ENCODE results near the gene KCNQ1OT1. TPM values are rescaled to one million over a fixed set of nuclear protein-coding genes. Genes with fewer than 3 reads are reported as not detected.

The KCNQ1OT1 gene
- total RNA-seq, 4 donors from 2014 or later = 6.3 to 8.0 (median 7.7) TPM

GRCh38 chr11:2728128-2728662, 28.4 kb upstream of the KCNQ1OT1 start:
- TF ChIP-seq POLR2A (IDR thresholded peaks at IDR 0.05) (no peak), EP300 (IDR thresholded peaks at IDR 0.05) (no peak), CTCF (IDR thresholded peaks at IDR 0.05) (no peak)
- no peaks in the 10 kb centered on the region for H3K27me3 ChIP-seq
- no peak for DNase-seq (ENCODE audit: low spot score in 2 of 2)
- peak overlapping the region; percentile 40 to 88 (median 74) for H3K27ac ChIP-seq
- no peaks in the 10 kb centered on the region for H3K9me3 ChIP-seq
- H3K36me3 ChIP-seq = no peaks in the 10 kb centered on the region
- WGBS, 2 donors = 56 to 62% methylated on average over 13 to 17 of the region's 17 CpGs
- peaks cover 0 to 89% (median 46%) of the 10 kb centered on the region in 4 donors for H3K4me1 ChIP-seq
- no peak overlapping the region for H3K4me3 ChIP-seq

GRCh38 chr11:2726964-2727363, 27.2 kb upstream of the KCNQ1OT1 start:
- H3K4me1 ChIP-seq = peaks cover 0 to 82% (median 39%) of the 10 kb centered on the region in 4 donors
- H3K27me3 ChIP-seq = no peaks in the 10 kb centered on the region
- no peaks in the 10 kb centered on the region for H3K36me3 ChIP-seq
- no peak overlapping the region for H3K4me3 ChIP-seq
- DNase-seq (ENCODE audit: low spot score in 2 of 2) = no peak
- H3K9me3 ChIP-seq = no peaks in the 10 kb centered on the region
- no peak for TF ChIP-seq POLR2A (IDR thresholded peaks at IDR 0.05)
- TF ChIP-seq CTCF (IDR thresholded peaks at IDR 0.05) = no peak
- TF ChIP-seq EP300 (IDR thresholded peaks at IDR 0.05) = no peak
- H3K27ac ChIP-seq = peak overlapping the region; percentile 25 to 88 (median 72)
- 93 to 98% methylated on average over 4 of the region's 4 CpGs for WGBS, 2 donors

- H3K27me3 ChIP-seq = no peaks in the 10 kb centered on the region
- H3K9me3 ChIP-seq = no peaks in the 10 kb centered on the region
- 64 to 71% methylated on average over 24 to 27 of the region's 27 CpGs for WGBS, 2 donors
- H3K27ac ChIP-seq = peak overlapping the region; percentile 62 to 88 (median 80)
- H3K4me1 ChIP-seq = peaks cover 0 to 69% (median 29%) of the 10 kb centered on the region in 4 donors
- H3K4me3 ChIP-seq = no peak overlapping the region
- TF ChIP-seq EP300 (IDR thresholded peaks at IDR 0.05) (peak in 1 of 2 donors; percentile 69), CTCF (IDR thresholded peaks at IDR 0.05) (no peak), POLR2A (IDR thresholded peaks at IDR 0.05) (no peak)
- no peaks in the 10 kb centered on the region for H3K36me3 ChIP-seq
- DNase-seq (ENCODE audit: low spot score in 2 of 2) = peak; percentile 69 to 73
Measured at GRCh38 chr11:2725368-2726300, 25.8 kb upstream of the KCNQ1OT1 start.

- Histone ChIP-seq H3K27ac (peak overlapping the region; percentile 62 to 88 (median 80)), H3K4me3 (no peak overlapping the region), H3K27me3 (no peaks in the 10 kb centered on the region), H3K36me3 (no peaks in the 10 kb centered on the region), H3K4me1 (peaks cover 0 to 61% (median 24%) of the 10 kb centered on the region in 4 donors), H3K9me3 (no peaks in the 10 kb centered on the region)
- TF ChIP-seq CTCF (IDR thresholded peaks at IDR 0.05) (no peak), EP300 (IDR thresholded peaks at IDR 0.05) (peak in 1 of 2 donors; percentile 49)
- DNase-seq (ENCODE audit: low spot score in 2 of 2) = peak; percentile 52 to 61
- 66 to 67% methylated on average over 18 to 20 of the region's 20 CpGs for WGBS, 2 donors
Measured at GRCh38 chr11:2724653-2725367, 25.0 kb upstream of the KCNQ1OT1 start.
